Right lobe of liver (tissue), 6 donors: ENCODE results near the gene PRIMPOL. TPM values are rescaled to one million over a fixed set of nuclear protein-coding genes. Genes with fewer than 3 reads are reported as not detected.

Experiments used
- ATAC-seq, 4 donors: fragments of 200-7000 bp; cut with Tn5 transposase; one replicate each; pipeline ENCODE4 v1.9.1; 2020; ENCODE audit warnings: mild to moderate bottlenecking in 4 of 4, moderate library complexity in 4 of 4
- DNase-seq, 3 donors: peaks; one replicate each; pipeline ENCODE4 v3.0.0-alpha.2; 2020
- H3K27ac ChIP-seq, 3 donors: fragments of 200-600 bp; one replicate each; pipeline ENCODE4 v1.8.0; 2022
- H3K27me3 ChIP-seq, 2 donors: fragments of 200-600 bp; one replicate each; pipeline ENCODE4 v1.8.0; 2022
- H3K36me3 ChIP-seq, 4 donors: fragments of 200-600 bp; sonication (generic) in 1 of 4; one replicate each; pipeline versions ENCODE4 v1.5.1 to v1.8.0; 2017 to 2022; ENCODE audit warnings: control low read depth in 1 of 4
- H3K4me1 ChIP-seq, 4 donors: fragments of 200-600 bp; sonication (generic) in 1 of 4; one replicate each; pipeline versions ENCODE4 v1.5.1 to v1.8.0; 2017 to 2022; ENCODE audit warnings: control low read depth in 1 of 4
- H3K4me3 ChIP-seq, 3 donors: fragments of 200-600 bp; one replicate each; pipeline ENCODE4 v1.8.0; 2022
- H3K9me3 ChIP-seq, 4 donors: fragments of 200-600 bp; sonication (generic) in 1 of 4; one replicate each; pipeline versions ENCODE4 v1.5.1 to v1.8.0; 2017 to 2022; ENCODE audit warnings: control low read depth in 1 of 4
- CTCF ChIP-seq, 4 donors: fragments of 200-600 bp in 3 of 4; fragments of 450-650 bp in 1 of 4; IDR thresholded peaks; one replicate each; pipeline versions ENCODE4 v1.5.1 to v1.8.0; 2016 to 2022; ENCODE audit warnings: antibody characterized with exemption in 4 of 4, mild to moderate bottlenecking in 2 of 4
- POLR2A ChIP-seq: fragments of 450-650 bp; IDR thresholded peaks from one replicate; pipeline ENCODE4 v1.6.1; 2017; ENCODE audit warnings: antibody characterized with exemption, mild to moderate bottlenecking
- WGBS: methylation state at CpG from one replicate; pipeline ENCODE4 v1.1.6; 2018; ENCODE audit warnings: low coverage, low lambda C conversion rate; ENCODE audit not compliant: insufficient coverage; ENCODE audit errors: missing lambda C conversion rate; 5-methylcytosine and 5-hydroxymethylcytosine counted together
- intact Hi-C, 2 donors: fragments of 100-400 bp; cut with DNase I; formaldehyde crosslinking; loops; one replicate each; pipeline versions ENCODE4 v1.11.2 to v1.14.1; 2022
- total RNA-seq, 6 experiments: library from RNA; depleted of rRNA in 2 of 6; stranded (reverse); fragments of >200 nt in 2 of 6; fragmentation: NEBNext Ultra II Directional in 3 of 6; extraction: Animal tissue kit (Norgen Biotek cat#: 25700) in 3 of 6; gene quantifications; one replicate each; pipeline versions ENCODE4 v1.1.0 to v1.2.4, GENCODE V29; 2016 to 2023
- donor health status: DM: no; HTN: yes; CAD: no.
- donor health status: DM: no; HTN: no; CAD: no.
- donor health status: DM: no; HTN: no; CAD: no.
- donor health status: DM: no; HTN: yes; CAD: no.
- donor health status: DM: no; HTN: yes; CAD: no.

The PRIMPOL gene
- total RNA-seq, 6 experiments from 2014 or later: 4.0 to 8.7 (median 5.7) TPM

DNA sequence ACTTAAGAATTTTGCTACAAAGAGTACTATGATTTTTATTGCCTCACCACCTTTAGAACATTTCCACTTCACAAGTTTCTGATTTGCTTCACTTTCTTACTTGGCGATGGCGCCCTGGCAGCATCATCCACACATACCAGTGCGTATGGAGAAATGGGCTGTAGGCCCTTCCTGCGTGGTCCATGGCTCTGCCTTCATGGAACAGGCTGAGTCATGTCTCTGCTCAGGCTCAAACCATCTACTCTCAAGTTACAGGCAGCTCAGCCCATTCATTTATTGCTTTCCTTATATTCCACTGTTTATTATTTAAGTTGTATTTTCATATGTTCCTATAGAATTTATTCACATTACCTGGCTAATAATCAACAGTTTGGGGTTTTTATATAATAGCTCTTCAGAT lies 21.4 kb upstream of the PRIMPOL start:
- H3K4me3 ChIP-seq: no peak overlapping the region
- WGBS: 100% methylated on average over 4 of the region's 4 CpGs
- no peaks in the 10 kb centered on the region for H3K9me3 ChIP-seq
- H3K36me3 ChIP-seq: peaks cover 0 to 52% (median 17%) of the 10 kb centered on the region in 4 donors
- H3K27me3 ChIP-seq: no peaks in the 10 kb centered on the region
- no peak for ATAC-seq
- no peak for DNase-seq
- TF ChIP-seq CTCF (IDR thresholded peaks at IDR 0.05): no peak
- intact Hi-C loops: no loop called here
- peaks cover 0 to 8% (median 0%) of the 10 kb centered on the region in 4 donors for H3K4me1 ChIP-seq
- no peak overlapping the region for H3K27ac ChIP-seq

DNA sequence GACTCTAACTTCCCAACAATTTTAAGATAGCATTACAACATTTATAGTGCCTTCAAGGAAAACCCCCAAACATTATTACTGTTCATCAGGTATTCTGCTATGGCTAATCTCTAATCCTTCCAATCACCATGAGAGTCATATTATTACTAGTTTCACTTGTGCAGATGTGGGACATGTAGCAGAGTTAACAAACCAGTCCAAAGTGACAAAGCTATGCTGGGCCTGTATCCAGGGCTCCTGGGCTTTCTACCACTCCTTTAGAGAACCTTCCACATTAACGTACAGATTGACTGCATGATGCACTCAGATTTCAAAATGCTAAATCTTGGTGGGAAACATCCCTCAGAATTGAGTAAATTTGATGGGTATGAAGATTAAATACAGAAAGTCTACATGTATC lies 16.7 kb upstream of the PRIMPOL start:
- peaks cover 0 to 83% (median 23%) of the 10 kb centered on the region in 4 donors for H3K36me3 ChIP-seq
- TF ChIP-seq POLR2A: no peak
- no peak for TF ChIP-seq CTCF (IDR thresholded peaks at IDR 0.05)
- intact Hi-C loops: no loop called here
- H3K27ac ChIP-seq: no peak overlapping the region
- DNase-seq (no peak), ATAC-seq (peak in 2 of 4 donors; percentile 59 to 67)
- 36% methylated on average over 1 of the region's 1 CpG for WGBS
- no peaks in the 10 kb centered on the region for H3K27me3 ChIP-seq
- H3K4me3 ChIP-seq: no peak overlapping the region
- H3K4me1 ChIP-seq: peaks cover 0 to 11% (median 4%) of the 10 kb centered on the region in 4 donors
- no peaks in the 10 kb centered on the region for H3K9me3 ChIP-seq

- no peaks in the 10 kb centered on the region for H3K27me3 ChIP-seq
- ATAC-seq (peak; percentile 64 to 93 (median 85)), DNase-seq (no peak)
- no peak overlapping the region for H3K27ac ChIP-seq
- peaks cover 0 to 11% (median 5%) of the 10 kb centered on the region in 4 donors for H3K4me1 ChIP-seq
- no peak overlapping the region for H3K4me3 ChIP-seq
- intact Hi-C loops: no loop called here
- TF ChIP-seq CTCF (IDR thresholded peaks at IDR 0.05): no peak
- no peak for TF ChIP-seq POLR2A
- 40% methylated on average over 3 of the region's 3 CpGs for WGBS
- H3K36me3 ChIP-seq: peaks cover 0 to 65% (median 13%) of the 10 kb centered on the region in 4 donors
- H3K9me3 ChIP-seq: no peaks in the 10 kb centered on the region
These were observed 14.2 kb upstream of the PRIMPOL start for GRCh38 chr4:184635381-184635780.

DNA sequence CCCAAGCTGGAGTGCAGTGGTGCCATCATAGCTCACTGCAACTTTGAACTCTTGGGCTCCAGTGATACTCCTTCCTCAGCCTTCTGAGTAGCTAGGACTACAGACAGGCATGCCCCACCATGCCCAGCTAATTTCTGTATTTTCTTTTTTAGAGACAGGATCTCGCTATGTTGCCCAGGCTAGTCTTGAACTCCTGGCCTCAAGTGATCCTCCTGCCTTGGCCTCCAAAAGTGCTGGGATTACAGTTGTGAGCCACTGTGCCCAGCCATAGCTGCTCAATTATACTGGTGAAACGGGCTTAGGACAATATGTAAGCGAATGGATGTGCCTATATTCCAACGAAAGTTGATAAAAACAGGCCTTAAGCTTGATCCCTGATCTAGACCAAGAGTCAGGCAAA lies 13.4 kb upstream of the PRIMPOL start:
- no peaks in the 10 kb centered on the region for H3K27me3 ChIP-seq
- H3K4me1 ChIP-seq: peaks cover 0 to 11% (median 5%) of the 10 kb centered on the region in 4 donors
- 94% methylated on average over 3 of the region's 4 CpGs for WGBS
- TF ChIP-seq CTCF (IDR thresholded peaks at IDR 0.05) (no peak), POLR2A (no peak)
- H3K27ac ChIP-seq: no peak overlapping the region
- ATAC-seq: peak in 1 of 4 donors; percentile 12
- H3K36me3 ChIP-seq: peaks cover 0 to 57% (median 9%) of the 10 kb centered on the region in 4 donors
- no peaks in the 10 kb centered on the region for H3K9me3 ChIP-seq
- no peak for DNase-seq
- H3K4me3 ChIP-seq: no peak overlapping the region
- intact Hi-C loops: no loop called here

- H3K4me3 ChIP-seq: no peak overlapping the region
- peaks cover 0 to 11% (median 5%) of the 10 kb centered on the region in 4 donors for H3K4me1 ChIP-seq
- 85% methylated on average over 4 of the region's 4 CpGs for WGBS
- no peak overlapping the region for H3K27ac ChIP-seq
- DNase-seq: no peak
- TF ChIP-seq POLR2A: no peak
- no peak for TF ChIP-seq CTCF (IDR thresholded peaks at IDR 0.05)
- intact Hi-C loops: no loop called here
- peaks cover 0 to 51% (median 7%) of the 10 kb centered on the region in 4 donors for H3K36me3 ChIP-seq
- H3K27me3 ChIP-seq: no peaks in the 10 kb centered on the region
- no peaks in the 10 kb centered on the region for H3K9me3 ChIP-seq
- no peak for ATAC-seq
These were observed 12.6 kb upstream of the PRIMPOL start for GRCh38 chr4:184636897-184637296.
